ES-I3 (cell line): ENCODE results near the gene HSPA6.
"Not testable (repeated sequence)": the region's sequence is repeated elsewhere in the genome, so short reads cannot be mapped to it uniquely, and the experiment has no call there.

ENCODE experiments used
- H3K36me3 ChIP-seq: 2 replicates; pipeline ENCODE4 v1.6.1; 2013; ENCODE audit warnings: mild to moderate bottlenecking, low read length, control low read depth, moderate library complexity; ENCODE audit not compliant: insufficient read depth
- H3K4me1 ChIP-seq: 2 replicates; pipeline ENCODE4 v1.6.1; 2013; ENCODE audit warnings: mild to moderate bottlenecking, control low read depth, low read length; ENCODE audit not compliant: insufficient read depth
- H3K9ac ChIP-seq: 2 replicates; pipeline ENCODE4 v1.6.1; 2013; ENCODE audit warnings: low read depth, mild to moderate bottlenecking, low read length, moderate library complexity
- H3K9me3 ChIP-seq: 2 replicates; pipeline ENCODE4 v1.6.1; 2013; ENCODE audit warnings: mild to moderate bottlenecking, low read length, moderate library complexity; ENCODE audit not compliant: control insufficient read depth, insufficient read depth

HSPA6 gene

DNA sequence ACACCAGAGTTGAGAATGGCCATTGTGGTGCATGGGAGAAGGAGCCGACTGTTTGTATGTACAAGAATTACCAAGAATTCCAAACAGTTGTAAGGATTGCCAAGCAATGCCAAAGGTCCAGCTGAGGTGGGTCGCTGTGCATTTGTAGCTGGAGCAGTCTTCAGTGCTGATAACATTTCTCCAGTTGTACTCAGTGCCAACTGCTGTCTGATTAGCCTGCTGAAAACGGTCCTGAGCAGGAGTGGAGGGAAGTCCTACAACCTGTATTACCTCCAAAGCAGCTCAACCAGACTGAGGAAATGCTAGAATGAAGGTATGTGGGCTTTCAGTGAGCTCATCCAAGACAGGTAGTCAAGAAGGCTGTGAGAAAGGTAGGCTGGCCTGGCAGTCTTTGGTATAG lies 31.8 kb downstream of the HSPA6 start:
- not testable (repeated sequence) for H3K36me3 ChIP-seq, H3K9ac ChIP-seq, H3K4me1 ChIP-seq, H3K9me3 ChIP-seq

DNA sequence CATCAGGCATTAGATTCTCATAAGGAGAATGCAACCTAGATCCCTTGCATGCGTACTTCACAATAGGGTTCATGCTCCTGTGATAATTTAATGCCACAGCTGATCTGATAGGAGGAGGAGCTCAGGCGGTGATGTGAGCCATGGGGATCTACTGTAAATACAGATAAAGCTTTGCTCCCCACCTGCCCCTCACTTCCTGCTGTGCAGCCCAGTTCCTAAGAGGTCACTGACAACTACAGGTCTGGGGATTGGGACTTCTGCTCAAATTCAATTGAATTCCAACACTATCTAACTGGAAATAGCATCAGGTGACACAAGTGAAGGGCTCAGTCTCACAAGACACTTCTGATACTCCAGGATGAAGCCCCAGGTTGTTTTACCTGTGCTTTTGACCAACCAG lies 32.6 kb downstream of the HSPA6 start:
- H3K9ac ChIP-seq, H3K4me1 ChIP-seq, H3K36me3 ChIP-seq, H3K9me3 ChIP-seq: not testable (repeated sequence)

DNA sequence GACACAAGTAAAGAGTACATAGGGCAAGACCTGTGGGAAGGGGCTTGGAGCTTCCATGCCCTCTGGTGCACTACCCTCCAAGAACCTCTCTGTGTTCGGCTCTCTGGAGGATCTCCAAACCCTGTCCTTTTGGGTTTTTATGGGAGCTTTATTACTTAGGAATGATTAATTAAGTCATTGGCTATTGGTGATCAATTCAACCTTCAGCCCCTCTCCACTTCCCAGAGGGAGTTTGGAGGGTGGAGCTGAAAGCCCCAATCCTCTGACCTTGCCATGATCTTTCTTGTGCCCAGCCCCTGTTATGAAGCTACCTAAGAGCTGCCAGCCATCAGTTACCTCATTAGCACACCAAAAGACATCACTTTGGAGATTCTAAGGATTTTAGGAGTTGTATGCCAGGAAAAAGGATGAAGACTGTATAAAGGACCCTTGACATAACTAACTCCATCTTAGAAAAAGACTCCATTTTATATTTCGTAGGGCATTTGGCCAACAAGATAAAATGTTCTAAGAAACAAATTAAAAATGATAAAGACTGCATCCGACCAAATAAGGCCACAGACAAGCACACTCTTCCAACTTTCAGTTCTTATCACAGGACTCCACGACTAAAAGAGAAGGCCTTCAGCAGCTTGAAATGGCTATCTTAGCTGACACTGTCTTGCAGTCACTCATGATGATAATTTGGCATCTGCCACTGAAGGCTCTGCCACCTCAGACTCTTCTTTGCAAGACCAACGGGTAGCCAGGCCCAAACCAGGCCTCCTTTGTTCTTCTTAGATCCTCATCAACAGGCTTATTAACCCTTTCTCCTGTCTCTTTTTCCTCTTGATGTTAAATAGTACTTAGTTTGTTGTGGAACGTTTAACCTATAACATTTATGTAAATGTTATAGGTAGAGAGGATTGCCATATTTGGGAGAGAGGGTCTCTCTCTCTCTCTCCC lies 33.4 kb downstream of the HSPA6 start:
- H3K4me1 ChIP-seq = not testable (repeated sequence)

DNA sequence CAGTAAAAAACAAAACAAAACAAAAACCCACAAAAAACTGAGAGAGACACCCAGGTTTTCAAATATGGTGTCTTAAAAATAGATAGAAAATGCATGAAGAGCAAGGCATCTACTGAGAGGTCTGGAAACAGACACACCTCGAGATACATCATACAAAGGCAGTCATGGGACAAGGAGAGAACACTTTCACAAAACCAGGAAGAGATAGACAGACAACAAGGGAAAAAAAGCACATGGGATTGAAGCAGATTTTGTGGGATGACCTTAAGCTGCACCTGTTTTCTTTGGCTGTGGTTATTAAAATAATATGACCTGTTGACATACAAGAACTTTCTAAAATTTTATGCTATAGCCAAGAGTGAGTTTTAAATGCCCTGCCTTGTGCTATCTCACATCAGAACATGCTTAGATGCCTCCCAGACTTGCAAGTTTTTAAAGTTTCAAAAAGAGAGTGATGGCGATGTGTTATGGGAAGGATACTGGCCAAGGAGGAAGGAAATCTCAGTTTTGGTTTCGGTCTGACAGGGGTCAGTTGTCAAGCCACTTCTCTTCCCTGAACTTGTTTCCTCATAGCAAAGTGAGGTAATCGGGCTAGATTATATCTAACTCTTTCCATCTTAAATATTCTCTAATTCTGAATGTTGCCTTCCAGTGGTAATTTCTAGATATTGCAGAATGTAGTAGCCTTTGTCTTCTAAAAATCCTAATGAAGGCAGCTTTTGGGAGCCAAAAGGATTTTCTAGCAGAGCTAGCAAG lies 36.8 kb downstream of the HSPA6 start:
- not testable (repeated sequence) for H3K4me1 ChIP-seq, H3K9ac ChIP-seq, H3K36me3 ChIP-seq, H3K9me3 ChIP-seq

More for the DNA sequence above, 33.4 kb downstream of the HSPA6 start:
- H3K9me3 ChIP-seq, H3K36me3 ChIP-seq, H3K9ac ChIP-seq: not testable (repeated sequence)

DNA sequence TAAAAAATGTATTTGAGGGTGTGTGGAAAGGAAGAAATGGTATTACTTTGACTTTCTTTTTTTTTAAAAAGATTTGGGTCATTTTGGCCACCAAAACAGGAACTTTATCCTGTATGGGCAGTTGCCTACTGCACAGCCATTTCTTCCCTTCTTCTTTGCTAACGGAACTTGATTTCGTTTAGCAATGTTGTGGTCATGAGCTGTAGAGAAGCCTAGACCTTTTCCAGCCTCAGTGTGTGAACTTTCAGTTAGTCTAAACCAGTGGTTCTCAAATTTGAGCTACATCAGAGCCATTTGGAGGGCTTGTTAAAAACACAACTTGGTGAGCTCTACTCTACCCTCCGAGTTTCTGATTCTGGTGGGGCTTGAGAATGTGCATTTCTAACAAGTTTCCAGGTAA lies 38.1 kb downstream of the HSPA6 start:
- H3K9ac ChIP-seq, H3K4me1 ChIP-seq, H3K9me3 ChIP-seq, H3K36me3 ChIP-seq: not testable (repeated sequence)

DNA sequence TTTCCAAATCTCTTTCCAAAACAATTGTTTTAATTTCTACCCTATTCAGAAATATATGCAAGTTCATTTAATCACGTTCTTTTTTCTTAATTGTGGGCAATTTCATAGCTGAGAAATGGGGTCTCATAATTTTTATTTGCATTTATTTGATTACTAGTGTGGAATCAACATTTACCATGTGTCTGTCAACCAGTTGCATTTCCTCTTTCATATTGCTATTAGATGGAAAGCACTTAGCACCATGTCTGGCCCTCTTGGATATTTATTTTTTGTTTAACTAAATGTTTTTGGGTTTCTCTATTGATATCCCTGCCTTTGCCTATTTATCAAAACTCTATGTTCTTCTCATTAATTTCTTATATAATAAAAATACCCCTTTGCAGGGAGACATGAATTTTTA lies 39.2 kb downstream of the HSPA6 start:
- not testable (repeated sequence) for H3K9ac ChIP-seq, H3K4me1 ChIP-seq, H3K9me3 ChIP-seq, H3K36me3 ChIP-seq

DNA sequence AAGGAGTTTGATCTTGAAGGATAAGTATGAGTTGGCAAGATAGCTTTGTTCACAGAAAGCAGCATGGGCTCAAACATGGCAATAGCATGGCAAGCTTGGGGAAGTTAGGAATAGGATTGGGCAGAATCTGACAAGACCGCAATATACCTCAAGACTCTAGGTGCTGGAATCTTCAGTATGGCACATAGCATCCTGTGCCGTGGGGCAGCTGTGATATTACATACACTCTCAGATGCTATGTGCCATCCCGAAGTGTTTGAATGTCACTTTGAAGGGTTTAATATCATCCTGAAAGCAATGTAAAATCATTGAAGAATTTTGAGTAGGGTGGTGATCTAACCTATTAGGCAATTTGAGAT lies 42.2 kb downstream of the HSPA6 start:
- not testable (repeated sequence) for H3K9ac ChIP-seq, H3K9me3 ChIP-seq, H3K4me1 ChIP-seq, H3K36me3 ChIP-seq

DNA sequence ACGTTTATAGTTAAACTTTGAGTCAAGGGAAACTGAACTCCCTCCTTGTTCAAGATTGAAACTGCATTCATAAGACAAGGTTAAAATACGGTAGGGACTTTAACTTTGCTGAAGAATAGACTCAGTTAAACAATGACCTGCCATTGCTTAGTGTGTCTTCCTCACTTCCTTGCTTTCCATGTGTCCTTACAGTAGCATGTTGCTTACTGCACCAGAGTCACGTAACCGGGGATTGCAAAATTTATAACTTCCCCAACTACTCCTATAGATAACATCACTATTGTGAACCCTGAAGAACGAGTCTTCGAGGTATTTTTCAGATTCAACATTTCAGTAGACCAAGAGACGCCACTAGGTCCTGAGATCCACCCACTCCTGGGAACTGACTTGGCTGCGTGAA lies 47.4 kb downstream of the HSPA6 start:
- H3K36me3 ChIP-seq, H3K4me1 ChIP-seq, H3K9me3 ChIP-seq, H3K9ac ChIP-seq: not testable (repeated sequence)
